Body of pancreas (tissue), 4 donors: Measurements from ENCODE around the gene SNX11. TPM values are rescaled to one million over a fixed set of nuclear protein-coding genes. Genes with fewer than 3 reads are reported as not detected.

Experiments used
- ATAC-seq: fragments of 150-250 bp; one replicate; pipeline ENCODE4 v1.9.1; 2016
- DNase-seq, 4 donors: peaks; one replicate each; pipeline ENCODE4 v3.0.0-alpha.2; 2019
- H3K27ac ChIP-seq, 4 donors: fragments of 200-600 bp; sonication (generic); 1 replicate in 3 of 4; 2 replicates in 1 of 4; pipeline versions ENCODE4 v1.5.1 to v1.6.1; 2016 to 2019; ENCODE audit warnings: mild to moderate bottlenecking in 1 of 4, mixed read lengths in 1 of 4, moderate library complexity in 1 of 4
- H3K27me3 ChIP-seq, 2 donors: fragments of 200-600 bp; sonication (generic); one replicate each; pipeline ENCODE4 v1.6.0; 2016; ENCODE audit warnings: mild to moderate bottlenecking in 1 of 2
- H3K36me3 ChIP-seq, 2 donors: fragments of 200-600 bp; sonication (generic); replicated peaks in 1 of 2; 2 replicates each; pipeline ENCODE4 v1.5.1; 2016; ENCODE audit warnings: low read depth in 2 of 2; ENCODE audit not compliant: insufficient read depth in 1 of 2
- H3K4me1 ChIP-seq: fragments of 200-600 bp; sonication (generic); one replicate; pipeline ENCODE4 v1.6.0; 2016
- H3K4me3 ChIP-seq, 2 donors: fragments of 200-600 bp; sonication (generic); 1 replicate in 1 of 2; 2 replicates in 1 of 2; pipeline ENCODE4 v1.5.1; 2016 to 2019
- H3K9me3 ChIP-seq, 3 donors: fragments of 200-600 bp; sonication (generic); 1 replicate in 2 of 3; 2 replicates in 1 of 3; pipeline ENCODE4 v1.5.1; 2016
- POLR2A ChIP-seq, 3 donors: fragments of 450-650 bp; IDR thresholded peaks; one replicate each; pipeline ENCODE4 v1.6.1; 2016; ENCODE audit warnings: antibody characterized with exemption in 3 of 3, mild to moderate bottlenecking in 2 of 3
- WGBS, 2 donors: methylation state at CpG; one replicate each; pipeline ENCODE4 v1.1.5; 2017; 5-methylcytosine and 5-hydroxymethylcytosine counted together
- intact Hi-C: fragments of 100-400 bp; cut with DNase I; formaldehyde crosslinking; loops from one replicate; pipeline ENCODE4 v1.15.1; 2023
- total RNA-seq, 2 donors: library from RNA; depleted of rRNA; stranded (reverse); fragments of >200 nt; gene quantifications; one replicate each; pipeline ENCODE4 v1.1.0, GENCODE V29; 2016
- TF ChIP-seq, protein P1 (sequence below), 7 experiments: fragments of 450-650 bp in 4 of 7; fragments of 200-600 bp in 3 of 7; sonication (generic) in 3 of 7; IDR thresholded peaks; one replicate each; pipeline ENCODE4 v1.5.1; 2016 to 2019; ENCODE audit warnings: antibody characterized with exemption in 7 of 7

Gene SNX11
- total RNA-seq, 2 donors from 2014 or later = 5.4 to 10.9 TPM

DNA sequence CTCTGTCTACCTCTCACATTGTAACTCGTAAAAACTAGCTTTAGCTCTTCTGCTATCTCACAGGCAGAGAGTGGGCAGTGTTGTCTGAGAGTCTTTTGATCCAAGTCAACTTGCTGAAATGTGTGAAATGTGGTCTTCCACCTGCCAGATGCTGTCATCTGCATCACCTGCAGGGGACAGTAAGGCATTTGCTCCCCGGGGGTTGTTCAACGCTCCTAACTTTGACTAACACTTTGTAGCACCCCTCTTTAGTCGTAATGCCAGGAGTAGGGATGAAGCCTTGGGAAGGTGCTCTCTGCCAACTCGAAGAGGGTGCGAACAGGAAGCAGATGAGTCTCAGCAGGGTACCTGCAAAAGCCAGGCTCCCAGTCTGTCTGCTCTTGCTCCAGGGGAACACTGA, 36.1 kb downstream of the SNX11 start:
- no peaks in the 10 kb centered on the region for H3K27me3 ChIP-seq
- no peaks in the 10 kb centered on the region for H3K9me3 ChIP-seq
- TF ChIP-seq POLR2A (IDR thresholded peaks at IDR 0.05) = no peak
- TF ChIP-seq, protein P1, sequence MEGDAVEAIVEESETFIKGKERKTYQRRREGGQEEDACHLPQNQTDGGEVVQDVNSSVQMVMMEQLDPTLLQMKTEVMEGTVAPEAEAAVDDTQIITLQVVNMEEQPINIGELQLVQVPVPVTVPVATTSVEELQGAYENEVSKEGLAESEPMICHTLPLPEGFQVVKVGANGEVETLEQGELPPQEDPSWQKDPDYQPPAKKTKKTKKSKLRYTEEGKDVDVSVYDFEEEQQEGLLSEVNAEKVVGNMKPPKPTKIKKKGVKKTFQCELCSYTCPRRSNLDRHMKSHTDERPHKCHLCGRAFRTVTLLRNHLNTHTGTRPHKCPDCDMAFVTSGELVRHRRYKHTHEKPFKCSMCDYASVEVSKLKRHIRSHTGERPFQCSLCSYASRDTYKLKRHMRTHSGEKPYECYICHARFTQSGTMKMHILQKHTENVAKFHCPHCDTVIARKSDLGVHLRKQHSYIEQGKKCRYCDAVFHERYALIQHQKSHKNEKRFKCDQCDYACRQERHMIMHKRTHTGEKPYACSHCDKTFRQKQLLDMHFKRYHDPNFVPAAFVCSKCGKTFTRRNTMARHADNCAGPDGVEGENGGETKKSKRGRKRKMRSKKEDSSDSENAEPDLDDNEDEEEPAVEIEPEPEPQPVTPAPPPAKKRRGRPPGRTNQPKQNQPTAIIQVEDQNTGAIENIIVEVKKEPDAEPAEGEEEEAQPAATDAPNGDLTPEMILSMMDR (IDR thresholded peaks at IDR 0.05) = no peak
- WGBS, 2 donors = 53 to 55% methylated on average over 5 to 6 of the region's 6 CpGs
- no peak for DNase-seq
- no peak for ATAC-seq
- H3K27ac ChIP-seq = no peak overlapping the region
- H3K36me3 ChIP-seq = no peaks in the 10 kb centered on the region
- H3K4me1 ChIP-seq = no peaks in the 10 kb centered on the region
- intact Hi-C loops = no loop called here
- no peak overlapping the region for H3K4me3 ChIP-seq

GRCh38 chr17:48144231-48144630, 36.7 kb downstream of the SNX11 start:
- no peaks in the 10 kb centered on the region for H3K9me3 ChIP-seq
- no peak for ATAC-seq
- no peaks in the 10 kb centered on the region for H3K36me3 ChIP-seq
- H3K27ac ChIP-seq = no peak overlapping the region
- TF ChIP-seq, protein P1 (IDR thresholded peaks at IDR 0.05) = no peak
- TF ChIP-seq POLR2A (IDR thresholded peaks at IDR 0.05) = no peak
- H3K4me3 ChIP-seq = no peak overlapping the region
- intact Hi-C loops = no loop called here
- H3K4me1 ChIP-seq = no peaks in the 10 kb centered on the region
- 59 to 66% methylated on average over 8 of the region's 8 CpGs for WGBS, 2 donors
- DNase-seq = no peak
- H3K27me3 ChIP-seq = no peaks in the 10 kb centered on the region

DNA sequence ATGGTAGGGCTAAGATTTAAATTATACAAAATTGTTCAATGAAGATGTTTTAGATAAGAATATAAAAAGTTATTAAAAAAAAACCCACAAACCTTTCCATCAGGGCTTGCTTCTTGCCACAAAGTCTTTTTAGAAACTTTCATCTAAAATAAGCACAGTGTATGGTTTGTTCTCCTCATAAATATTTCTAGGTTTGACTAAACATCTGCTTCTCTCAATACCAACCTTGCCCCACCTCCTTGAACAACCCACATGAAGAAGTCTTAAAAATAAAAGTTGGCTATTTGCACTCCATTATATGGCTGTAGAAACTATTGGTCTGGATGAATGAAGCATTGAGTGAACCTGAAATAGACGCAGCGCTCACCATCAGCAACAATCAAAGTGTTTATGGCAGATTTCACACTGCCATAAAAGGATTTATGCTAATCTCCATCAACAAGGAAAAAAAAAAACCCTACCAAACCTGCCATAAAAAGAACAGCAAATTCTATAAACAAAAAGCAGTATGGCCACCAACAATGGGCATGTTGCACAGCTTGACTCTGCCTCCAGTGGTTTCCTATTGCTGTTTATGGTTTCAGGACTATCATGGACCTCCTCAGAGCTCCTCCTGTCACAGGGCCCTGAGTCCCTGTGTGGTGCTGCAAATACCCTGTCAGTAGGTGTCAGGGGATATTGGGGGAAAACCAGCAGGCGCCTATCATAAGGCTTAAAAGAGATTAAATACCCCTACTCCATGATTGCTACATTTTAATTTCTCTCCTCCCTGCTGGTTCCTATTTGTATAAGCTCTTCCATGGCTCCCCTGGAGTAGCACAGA, 37.6 kb downstream of the SNX11 start:
- intact Hi-C loops = no loop called here
- H3K36me3 ChIP-seq = no peaks in the 10 kb centered on the region
- no peaks in the 10 kb centered on the region for H3K4me1 ChIP-seq
- no peak overlapping the region for H3K27ac ChIP-seq
- no peak overlapping the region for H3K4me3 ChIP-seq
- DNase-seq = no peak
- no peaks in the 10 kb centered on the region for H3K27me3 ChIP-seq
- 93 to 96% methylated on average over 3 of the region's 3 CpGs for WGBS, 2 donors
- TF ChIP-seq, protein P1 (IDR thresholded peaks at IDR 0.05) = no peak
- no peak for TF ChIP-seq POLR2A (IDR thresholded peaks at IDR 0.05)
- no peak for ATAC-seq
- no peaks in the 10 kb centered on the region for H3K9me3 ChIP-seq

DNA sequence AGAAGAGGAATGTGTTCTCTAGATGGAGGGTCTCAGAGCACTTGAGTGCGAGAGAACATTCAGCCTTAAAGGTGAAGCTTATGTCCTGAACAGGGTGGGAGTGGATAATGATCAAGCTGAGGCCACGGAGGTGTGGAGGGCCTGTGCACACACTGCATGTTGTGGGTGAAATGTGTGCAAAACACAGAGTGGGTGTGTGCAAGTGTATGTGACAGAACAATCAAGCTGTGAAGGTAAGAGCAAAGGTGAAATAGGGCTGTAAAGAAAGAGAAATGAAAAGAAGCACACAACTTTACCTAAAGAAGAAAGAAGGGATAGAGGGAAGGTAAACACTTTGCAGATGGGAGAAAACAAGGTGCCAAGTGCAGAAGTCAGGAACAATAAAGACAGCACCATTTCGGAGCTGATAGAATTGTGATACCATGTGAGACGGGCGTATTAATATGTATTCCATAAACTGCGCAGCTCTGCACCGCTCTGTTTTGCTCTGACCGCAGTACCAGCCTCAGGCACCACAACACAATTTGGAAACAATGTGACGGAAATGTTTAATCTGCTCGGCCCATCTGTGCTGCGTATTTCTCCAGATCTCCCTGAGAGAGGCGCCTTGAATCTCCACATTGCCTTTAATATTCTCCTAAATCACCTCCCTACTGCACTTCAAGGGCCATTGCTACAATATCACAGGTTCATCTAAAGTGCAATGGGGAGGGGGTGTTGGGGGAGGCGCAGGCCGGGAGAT, 40.6 kb downstream of the SNX11 start:
- no peak overlapping the region for H3K27ac ChIP-seq
- ATAC-seq = no peak
- TF ChIP-seq, protein P1 (IDR thresholded peaks at IDR 0.05) = no peak
- DNase-seq = no peak
- WGBS, 2 donors = 78 to 87% methylated on average over 14 of the region's 14 CpGs
- H3K4me1 ChIP-seq = peaks cover 1% of the 10 kb centered on the region
- intact Hi-C loops = no loop called here
- no peaks in the 10 kb centered on the region for H3K9me3 ChIP-seq
- H3K4me3 ChIP-seq = no peak overlapping the region
- no peaks in the 10 kb centered on the region for H3K36me3 ChIP-seq
- H3K27me3 ChIP-seq = no peaks in the 10 kb centered on the region
